A549 treated with GW870086 at 1 μM for 4 hours (cell line): ENCODE results near the gene SMARCA2. TPM values are rescaled to one million over a fixed set of nuclear protein-coding genes. Genes with fewer than 3 reads are reported as not detected.

ENCODE experiments used
- total RNA-seq: library from RNA; stranded (reverse); fragments of 200-300 nt; extraction: Qiagen RNA extraction; gene quantifications from 5 replicates; pipeline ENCODE4 v1.2.3, GENCODE V29; 2022; ENCODE audit warnings: low read depth

Gene SMARCA2
- total RNA-seq, result 17.0 to 26.3 TPM (median 25.0 TPM) in 5 replicates

DNA sequence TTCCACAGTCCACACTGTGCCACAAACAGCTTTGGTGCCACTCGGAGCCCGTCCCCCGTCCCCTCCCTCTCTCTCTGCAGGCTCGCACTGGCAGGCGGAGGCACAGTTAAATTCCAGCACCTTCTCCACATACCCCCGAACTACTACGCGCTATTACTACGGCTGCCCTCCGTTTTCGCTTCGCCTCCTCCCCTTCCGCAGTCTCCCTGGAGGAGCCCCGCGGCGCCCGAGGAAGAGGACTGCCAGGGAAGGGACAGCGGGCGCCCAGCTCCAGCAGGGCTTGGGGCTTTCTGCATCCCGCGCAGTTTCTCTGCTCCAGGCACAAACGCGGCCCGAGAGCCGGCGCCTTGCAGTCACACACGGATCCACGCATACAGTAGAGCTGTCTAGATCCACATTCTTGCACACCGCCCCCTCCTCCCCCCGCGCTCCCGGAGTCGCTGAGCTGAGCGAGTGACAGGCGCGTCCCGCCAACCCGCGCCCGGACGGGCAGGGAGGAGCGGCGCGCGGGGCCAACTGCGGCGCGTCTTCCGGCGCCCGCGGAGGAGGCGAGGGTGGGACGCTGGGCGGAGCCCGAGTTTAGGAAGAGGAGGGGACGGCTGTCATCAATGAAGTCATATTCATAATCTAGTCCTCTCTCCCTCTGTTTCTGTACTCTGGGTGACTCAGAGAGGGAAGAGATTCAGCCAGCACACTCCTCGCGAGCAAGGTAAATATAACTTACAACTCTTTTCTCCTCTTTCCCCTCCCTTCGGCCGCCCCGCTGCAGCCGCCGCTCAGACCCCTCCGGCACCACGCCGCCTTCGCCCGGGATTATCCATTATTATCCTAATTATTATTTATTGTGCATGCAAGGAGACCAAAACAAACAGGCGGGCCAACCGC lies at the start of gene SMARCA2:
Gene SMARCA2, plus strand, starts transcription at position 652 of the 885 bp plus-strand sequence. CDS start 13,676 bp downstream, outside the sequence.

